Stimulated activated CD4-positive, alpha-beta T cell treated with anti-CD3 and anti-CD28 coated beads, Interleukin-12 subunit alpha, Interleukin-12 subunit beta, amount 100 ng/mL, for 48 hours (primary cell): ENCODE measurements around the gene INKA1.
A peak's percentile ranks its signal among the peaks of the same experiment; 100 is the strongest.
"Not testable (repeated sequence)": the region's sequence is repeated elsewhere in the genome, so short reads cannot be mapped to it uniquely, and the experiment has no call there.

Experiments used
- DNase-seq, 3 donors: peaks; one replicate each; pipeline ENCODE4 v3.0.0-alpha.2; 2020; ENCODE audit warnings: low read depth in 2 of 3, low spot score in 1 of 3

Gene INKA1

DNA sequence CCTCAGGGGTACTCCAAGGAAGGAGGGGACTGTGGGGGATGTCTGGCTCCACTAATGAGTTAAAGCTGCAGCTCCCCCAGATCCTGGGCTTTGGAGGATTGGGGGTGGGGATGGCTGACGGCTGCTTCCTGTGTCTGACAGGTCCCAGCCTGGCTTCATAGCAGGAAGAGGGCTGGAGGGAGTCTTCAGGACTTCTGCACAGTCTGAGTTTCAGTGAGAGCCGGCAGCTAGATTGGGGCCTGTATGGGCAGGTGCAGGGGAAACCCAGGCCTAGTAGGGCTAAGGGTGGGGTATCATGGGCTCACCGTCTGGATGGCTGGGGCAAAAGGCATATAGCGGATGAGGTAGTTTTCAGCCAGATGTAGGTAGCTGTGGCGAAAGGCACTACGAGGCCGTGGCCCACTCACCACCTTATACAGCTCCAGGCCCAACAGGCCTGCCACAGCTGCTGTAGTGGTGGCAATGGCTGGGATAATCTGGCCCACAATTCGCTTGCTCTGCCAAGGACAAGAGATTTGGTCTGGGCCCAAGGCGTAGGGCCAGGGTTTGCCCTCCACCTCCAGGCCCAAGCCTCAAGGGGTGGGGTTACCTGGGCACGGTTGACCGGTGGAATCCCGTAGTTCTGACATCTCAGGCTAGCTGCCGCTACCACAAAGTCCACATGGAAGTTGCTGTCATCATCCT lies 4.5 kb downstream of the INKA1 start:
- no peak for DNase-seq

DNA sequence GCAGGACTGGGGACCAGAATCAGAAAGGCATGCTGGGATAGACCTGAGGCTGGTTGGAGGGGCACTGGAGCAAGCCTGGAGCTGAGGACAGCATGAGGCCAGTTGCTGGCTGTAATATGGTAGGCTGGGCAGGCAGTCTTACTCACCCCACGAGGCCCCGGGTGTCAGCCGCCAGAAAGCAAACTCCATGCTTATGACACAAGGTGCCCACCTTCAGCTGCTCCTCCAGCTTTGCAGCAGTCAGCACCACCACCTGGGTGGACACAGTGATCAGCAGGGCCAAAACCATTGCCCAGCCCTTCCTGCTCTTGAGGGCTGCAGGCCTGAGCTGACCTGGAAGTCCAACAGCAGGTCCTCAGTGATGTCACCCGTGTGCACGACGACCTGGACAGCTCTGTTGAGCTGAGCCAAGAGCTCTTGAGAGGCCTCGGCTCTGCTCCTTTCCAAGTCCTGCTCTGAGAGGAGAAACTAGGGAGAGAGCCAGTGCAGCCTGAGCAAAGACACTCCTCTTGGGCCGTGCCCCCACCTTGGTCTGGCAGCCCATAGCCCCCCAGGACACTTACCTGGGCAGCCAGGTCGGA lies 9.9 kb downstream of the INKA1 start:
- no peak for DNase-seq

DNA sequence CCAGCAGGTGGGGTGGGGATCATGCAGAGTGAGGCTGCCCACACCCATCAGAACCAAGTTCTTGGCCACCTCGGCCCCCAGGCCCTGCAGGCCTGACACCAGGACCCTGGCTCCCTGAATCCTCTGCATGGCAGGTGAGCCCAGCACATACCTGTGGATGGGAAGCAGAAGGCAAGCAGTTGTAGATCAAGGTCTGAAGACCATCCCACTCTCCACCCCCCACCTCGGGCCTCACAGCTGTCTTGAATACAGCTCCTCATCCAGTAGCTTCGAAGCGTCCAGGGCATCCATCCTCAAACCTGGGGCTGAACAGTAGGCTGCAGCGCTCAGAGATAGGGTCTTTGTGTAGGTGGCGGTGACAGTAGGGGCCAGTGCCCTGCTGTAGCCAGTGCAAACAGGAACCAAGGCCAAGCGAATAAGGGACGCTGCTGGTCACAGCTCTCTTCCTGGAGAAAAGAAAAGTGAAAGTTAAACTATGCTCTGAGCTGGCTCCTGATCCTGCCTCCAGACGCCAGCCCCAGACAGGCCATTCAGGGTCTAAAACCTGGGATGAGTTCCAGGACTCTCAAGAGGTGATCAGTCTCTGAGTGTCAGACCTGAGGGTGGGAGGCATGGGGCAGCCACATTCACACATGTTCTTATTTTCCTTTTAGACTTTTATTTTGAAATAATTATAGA lies 10.6 kb downstream of the INKA1 start, which contains the start of gene UBA7:
TSS of gene UBA7 (minus strand) at position 457 of the 678 bp plus-strand sequence. CDS start at position 291, 166 bp downstream.
- peak in 2 of 3 donors; percentile 24 to 35 for DNase-seq

- DNase-seq: not testable (repeated sequence)
These were observed 20.1 kb downstream of the INKA1 start for GRCh38 chr3:49823131-49823530.

- DNase-seq: no peak
These were observed 23.0 kb downstream of the INKA1 start for GRCh38 chr3:49826016-49826415.

GRCh38 chr3:49831341-49831740 lies 28.3 kb downstream of the INKA1 start:
- no peak for DNase-seq

DNA sequence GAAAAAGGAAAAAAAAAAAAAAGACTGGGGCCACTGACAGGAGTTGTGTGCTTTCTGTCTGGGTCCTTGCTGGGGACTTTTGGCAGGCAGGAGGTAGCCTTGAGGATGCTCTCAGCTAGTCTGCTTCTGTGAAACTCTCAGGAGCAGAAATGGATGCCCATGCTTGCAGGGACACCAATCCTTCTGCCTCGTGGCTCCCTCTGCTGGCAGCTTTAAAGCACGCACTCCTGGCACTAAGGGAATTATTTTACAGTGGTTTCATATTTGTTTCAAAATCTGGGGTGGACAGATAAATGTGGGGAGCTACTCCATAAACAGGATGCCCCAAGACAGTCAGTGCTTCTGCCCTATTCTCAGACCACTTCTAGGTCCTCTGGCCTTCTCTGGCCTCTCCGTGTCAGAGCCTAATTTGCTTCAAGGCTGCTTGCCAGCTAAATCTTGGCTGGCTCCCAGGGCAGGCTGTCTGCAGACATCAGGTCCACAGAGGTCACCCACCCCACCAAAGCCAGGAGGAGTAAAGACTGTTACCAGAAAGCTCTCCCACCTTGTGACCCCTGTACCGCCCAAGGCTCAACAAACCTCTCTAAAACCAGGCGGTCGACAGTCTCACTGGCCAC lies 36.2 kb downstream of the INKA1 start:
- DNase-seq: peak; percentile 55 to 73 (median 59)

- no peak for DNase-seq
These were observed 37.3 kb downstream of the INKA1 start for GRCh38 chr3:49840388-49840787.

- DNase-seq: no peak
These were observed 38.1 kb downstream of the INKA1 start for GRCh38 chr3:49841126-49841696.

DNA sequence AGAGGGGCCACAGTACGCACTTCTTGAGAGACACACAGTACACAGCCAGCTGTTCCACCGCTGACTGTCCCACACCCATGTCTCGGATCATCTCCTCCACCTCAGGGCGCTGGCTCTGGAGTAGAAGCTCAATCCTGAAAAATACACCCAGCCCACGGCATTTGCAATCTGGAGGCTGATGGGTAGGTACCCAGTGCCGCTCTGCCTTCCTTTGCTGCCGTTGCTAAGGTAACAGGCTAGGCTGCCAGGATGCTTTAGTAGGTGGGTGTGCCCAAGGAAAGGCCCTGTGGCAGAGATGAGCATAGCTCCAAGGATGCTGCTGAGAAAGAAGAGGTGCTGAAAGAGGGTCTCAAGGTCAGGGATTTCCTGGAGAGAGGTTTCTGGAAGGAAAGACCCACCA lies 38.7 kb downstream of the INKA1 start:
- DNase-seq: no peak

- DNase-seq: no peak
These were observed 39.9 kb downstream of the INKA1 start for GRCh38 chr3:49842843-49843517.

DNA sequence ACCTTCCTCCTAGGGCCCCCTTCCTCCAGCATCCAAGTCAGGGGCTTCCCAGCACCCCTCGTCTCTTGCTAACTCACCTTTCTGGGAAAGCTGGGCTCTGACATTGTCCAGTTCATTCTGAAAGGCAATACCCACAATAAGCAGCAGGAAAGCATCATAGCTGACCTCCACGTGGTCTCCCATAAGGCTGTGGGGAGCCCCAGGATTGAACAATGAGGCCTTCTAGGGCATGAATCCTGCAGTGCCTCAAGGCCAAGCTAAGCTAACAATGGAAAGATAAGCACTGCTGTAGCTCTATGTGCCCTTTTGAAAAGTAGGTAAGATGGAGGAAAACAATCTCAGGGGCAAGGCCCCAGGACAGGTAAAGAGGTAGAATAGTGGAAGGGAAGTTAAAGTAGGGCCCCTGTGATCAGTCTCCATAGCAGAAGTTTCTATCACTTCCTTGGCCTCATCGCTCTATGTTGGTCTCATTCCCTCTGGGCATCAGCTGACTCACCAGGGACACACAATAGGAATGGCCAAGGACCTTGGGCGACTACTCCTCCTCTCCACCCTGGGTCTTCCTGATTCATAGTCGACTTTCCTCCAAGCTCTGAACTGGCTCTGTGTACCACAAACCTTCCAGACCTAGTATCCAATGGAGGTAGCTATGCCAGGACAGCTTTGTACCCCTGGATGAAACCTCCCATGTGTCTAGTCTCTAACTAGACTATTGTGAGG lies 41.6 kb downstream of the INKA1 start:
- DNase-seq: no peak

DNA sequence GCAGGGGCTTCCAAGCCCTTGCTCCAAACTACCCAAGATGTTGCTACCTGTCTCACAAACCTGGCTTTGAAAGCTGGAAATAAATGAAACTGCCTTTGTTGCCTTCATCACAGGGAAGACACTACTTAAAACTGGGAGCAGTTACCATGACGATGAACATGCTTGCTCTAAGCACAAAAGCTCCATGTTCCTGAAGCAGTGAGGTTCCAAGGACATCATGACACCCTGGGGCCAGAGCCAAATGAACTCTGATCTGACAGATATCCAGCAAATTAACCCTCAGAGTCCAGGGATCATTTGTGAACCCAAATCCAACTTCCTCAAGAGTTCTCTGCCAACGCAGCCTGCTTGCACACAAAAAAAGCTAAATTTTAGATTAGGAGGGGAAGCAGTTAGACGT lies 42.6 kb downstream of the INKA1 start:
- no peak for DNase-seq
